Ishikawa (cell line): Measurements from ENCODE around the gene POMGNT1.

Source experiments
- CEBPB ChIP-seq: IDR thresholded peaks from 2 replicates; pipeline ENCODE4 v1.6.1; 2012
- CREB1 ChIP-seq: IDR thresholded peaks from 2 replicates; pipeline ENCODE4 v1.6.1; 2012; ENCODE audit warnings: low read depth
- EGR1 ChIP-seq: IDR thresholded peaks from 2 replicates; pipeline ENCODE4 v1.6.1; 2012
- EP300 ChIP-seq: IDR thresholded peaks from 2 replicates; pipeline ENCODE4 v1.6.1; 2012; ENCODE audit warnings: borderline replicate concordance
- FOXM1 ChIP-seq: IDR thresholded peaks from 2 replicates; pipeline ENCODE4 v1.6.1; 2012; ENCODE audit warnings: low read depth, borderline replicate concordance
- MAX ChIP-seq: IDR thresholded peaks from 2 replicates; pipeline ENCODE4 v1.6.1; 2012
- NFIC ChIP-seq: IDR thresholded peaks from 2 replicates; pipeline ENCODE4 v1.6.1; 2012
- RAD21 ChIP-seq: IDR thresholded peaks from 2 replicates; pipeline ENCODE4 v1.6.1; 2012; ENCODE audit warnings: low read depth
- REST ChIP-seq: IDR thresholded peaks from 2 replicates; pipeline ENCODE4 v1.6.1; 2012; ENCODE audit warnings: low read depth, mild to moderate bottlenecking
- TAF1 ChIP-seq: IDR thresholded peaks from 2 replicates; pipeline ENCODE4 v1.6.1; 2012; ENCODE audit warnings: low read depth, mild to moderate bottlenecking
- TCF12 ChIP-seq: IDR thresholded peaks from 2 replicates; pipeline ENCODE4 v1.6.1; 2012; ENCODE audit warnings: low read depth
- TEAD4 ChIP-seq: IDR thresholded peaks from 2 replicates; pipeline ENCODE4 v1.6.1; 2012
- USF1 ChIP-seq: IDR thresholded peaks from 2 replicates; pipeline ENCODE4 v1.6.1; 2012
- YY1 ChIP-seq: IDR thresholded peaks from 2 replicates; pipeline ENCODE4 v1.6.1; 2012; ENCODE audit warnings: low read depth
- ZBTB7A ChIP-seq: IDR thresholded peaks from 2 replicates; pipeline ENCODE4 v1.6.1; 2012; ENCODE audit warnings: low read depth

POMGNT1 gene

GRCh38 chr1:46218443-46218842 is 20.2 kb upstream of the POMGNT1 start:
- TF ChIP-seq CEBPB (no peak), TAF1 (no peak), EP300 (no peak), RAD21 (no peak), ZBTB7A (no peak), TCF12 (no peak), FOXM1 (no peak), NFIC (no peak), REST (no peak), MAX (no peak), CREB1 (no peak), YY1 (no peak), EGR1 (no peak), USF1 (no peak)

GRCh38 chr1:46215504-46215903 is 17.3 kb upstream of the POMGNT1 start:
- TF ChIP-seq EP300 = no peak
- TF ChIP-seq EGR1 = no peak
- TF ChIP-seq CREB1 = no peak
- no peak for TF ChIP-seq ZBTB7A
- no peak for TF ChIP-seq RAD21
- TF ChIP-seq FOXM1 = no peak
- no peak for TF ChIP-seq REST
- TF ChIP-seq YY1 = no peak
- no peak for TF ChIP-seq NFIC
- no peak for TF ChIP-seq TCF12
- TF ChIP-seq CEBPB = no peak

GRCh38 chr1:46211051-46211450 is 12.8 kb upstream of the POMGNT1 start:
- TF ChIP-seq CREB1 (no peak), EGR1 (no peak), TEAD4 (no peak), RAD21 (no peak), ZBTB7A (no peak), REST (no peak), TCF12 (no peak), FOXM1 (no peak), TAF1 (no peak)

- TF ChIP-seq TCF12 = no peak
- no peak for TF ChIP-seq EGR1
- TF ChIP-seq CEBPB = no peak
- TF ChIP-seq YY1 = no peak
- TF ChIP-seq TAF1 = no peak
Observed at GRCh38 chr1:46210561-46210960, 12.3 kb upstream of the POMGNT1 start.

- TF ChIP-seq NFIC (no peak), FOXM1 (no peak), CEBPB (no peak), YY1 (no peak), USF1 (no peak), ZBTB7A (no peak), MAX (no peak), TEAD4 (no peak), RAD21 (no peak), EP300 (no peak), REST (no peak), EGR1 (no peak), TCF12 (no peak)
Observed at GRCh38 chr1:46206399-46206798, 8.2 kb upstream of the POMGNT1 start.
